Endothelial cell of umbilical vein (primary cell): Measurements from ENCODE around the gene DUSP16. TPM values are rescaled to one million over a fixed set of nuclear protein-coding genes. Genes with fewer than 3 reads are reported as not detected.

Experiments used
- BruUV-seq: library from RNA; stranded (reverse); fragments of 400-500 nt; replicated peaks from 2 replicates; lab custom pipeline; 2021; lab: Mats Ljungman, UMichigan
- CTCF ChIA-PET: fragments of 300-600, 350-600 bp; sonication (Branson Sonifier 250); formaldehyde crosslinking; loops from one replicate; lab custom pipeline; 2021; ENCODE audit warnings: antibody characterized with exemption, inconsistent platforms; lab: Charles Lee
- POLR2A ChIA-PET: fragments of 300-600, 350-600 bp; sonication (Branson Sonifier 250); formaldehyde crosslinking; loops from one replicate; lab custom pipeline; 2021; ENCODE audit warnings: antibody characterized with exemption, inconsistent platforms; lab: Charles Lee
- DNase-seq: peaks from one replicate; pipeline ENCODE4 v3.0.0-alpha.2; 2011; ENCODE audit warnings: low read depth, low spot score
- FAIRE-seq: peaks from 2 replicates; lab custom pipeline; 2011; peaks lifted over from hg19 to GRCh38; lab: Jason Lieb, UNC
- H2AFZ ChIP-seq: 2 replicates; pipeline ENCODE4 v1.6.0; 2012; ENCODE audit warnings: low read depth, low read length, control low read depth, inconsistent platforms
- H3K27ac ChIP-seq: 2 replicates; pipeline ENCODE4 v1.5.1; 2011; ENCODE audit warnings: low read depth, mild to moderate bottlenecking, control low read depth, low read length, moderate library complexity; ENCODE audit not compliant: insufficient read depth
- H3K27me3 ChIP-seq, 2 experiments: 2 replicates each; pipeline versions ENCODE4 v1.6.0 to v1.6.1; 2011; ENCODE audit warnings: low read length in 2 of 2, mixed read lengths in 1 of 2; ENCODE audit not compliant: control insufficient read depth in 2 of 2, insufficient read depth in 2 of 2
- H3K36me3 ChIP-seq, 2 experiments: 2 replicates in 1 of 2; 3 replicates in 1 of 2; pipeline ENCODE4 v1.5.1; 2011; ENCODE audit warnings: low read length in 2 of 2, mild to moderate bottlenecking in 1 of 2, moderate library complexity in 1 of 2; ENCODE audit not compliant: control insufficient read depth in 2 of 2, insufficient read depth in 2 of 2; ENCODE audit errors: extremely low read depth in 1 of 2
- H3K4me1 ChIP-seq: 3 replicates; pipeline ENCODE4 v1.5.1; 2011; ENCODE audit warnings: mild to moderate bottlenecking, low read length; ENCODE audit not compliant: control insufficient read depth, insufficient read depth; ENCODE audit errors: extremely low read depth
- H3K4me2 ChIP-seq: 2 replicates; pipeline ENCODE4 v1.6.1; 2011; ENCODE audit warnings: low read length, control low read depth, mixed read lengths; ENCODE audit not compliant: insufficient read depth
- H3K4me3 ChIP-seq, 3 experiments: fragments of 200-600 bp in 1 of 3; sonication (generic), shearing (Covaris generic) in 1 of 3; replicated peaks in 1 of 3; 2 replicates each; pipeline ENCODE4 v1.5.1; 2011 to 2016; ENCODE audit warnings: control low read depth in 3 of 3, low read length in 3 of 3, mild to moderate bottlenecking in 2 of 3, inconsistent platforms in 1 of 3, low read depth in 1 of 3, moderate library complexity in 1 of 3; ENCODE audit not compliant: insufficient read depth in 1 of 3
- H3K79me2 ChIP-seq: 2 replicates; pipeline ENCODE4 v1.6.0; 2012; ENCODE audit warnings: low read length, inconsistent platforms; ENCODE audit not compliant: control insufficient read depth, insufficient read depth
- H3K9ac ChIP-seq: replicated peaks from 2 replicates; pipeline ENCODE3; 2011; ENCODE audit warnings: low read length, control low read depth; ENCODE audit not compliant: insufficient read depth; ENCODE audit errors: extremely low read depth
- H3K9me1 ChIP-seq: replicated peaks from 3 replicates; pipeline ENCODE4 v1.6.0; 2011; ENCODE audit warnings: mild to moderate bottlenecking, low read length; ENCODE audit not compliant: control insufficient read depth, insufficient read depth; ENCODE audit errors: extremely low read depth
- H3K9me3 ChIP-seq: replicated peaks from 2 replicates; pipeline ENCODE4 v1.5.1; 2012; ENCODE audit warnings: low read length, inconsistent platforms; ENCODE audit not compliant: control insufficient read depth, insufficient read depth
- H4K20me1 ChIP-seq: replicated peaks from 2 replicates; pipeline ENCODE3; 2011; ENCODE audit warnings: mild to moderate bottlenecking, low read length; ENCODE audit not compliant: control insufficient read depth, insufficient read depth; ENCODE audit errors: extremely low read depth
- CTCF ChIP-seq, 2 donors: IDR thresholded peaks; 1 replicate in 1 of 2; 2 replicates in 1 of 2; pipeline ENCODE4 v1.5.1; 2011; ENCODE audit warnings: low read length in 2 of 2, mild to moderate bottlenecking in 2 of 2, moderate library complexity in 2 of 2, control low read depth in 1 of 2, inconsistent platforms in 1 of 2, low read depth in 1 of 2; ENCODE audit not compliant: insufficient read depth in 1 of 2; ENCODE audit errors: extremely low read depth in 1 of 2
- EZH2 ChIP-seq: IDR thresholded peaks from 2 replicates; pipeline ENCODE4 v1.6.1; 2012; ENCODE audit warnings: borderline replicate concordance, low read depth, mild to moderate bottlenecking, moderate library complexity, low read length, inconsistent platforms; ENCODE audit not compliant: severe bottlenecking
- FOS ChIP-seq: IDR thresholded peaks from 2 replicates; pipeline ENCODE4 v1.6.1; 2011; ENCODE audit warnings: mild to moderate bottlenecking, low read length, moderate library complexity, borderline replicate concordance; ENCODE audit not compliant: insufficient read depth
- GATA2 ChIP-seq: IDR thresholded peaks from 2 replicates; pipeline ENCODE4 v1.7.0; 2011; ENCODE audit warnings: low read depth, mild to moderate bottlenecking, moderate library complexity, mixed read lengths, low read length; ENCODE audit not compliant: insufficient read length, insufficient read depth
- JUN ChIP-seq: IDR thresholded peaks from 2 replicates; pipeline ENCODE4 v1.6.1; 2011; ENCODE audit warnings: borderline replicate concordance, low read depth; ENCODE audit not compliant: insufficient read length, insufficient read depth
- MAX ChIP-seq: IDR thresholded peaks from 2 replicates; pipeline ENCODE4 v1.6.1; 2011; ENCODE audit not compliant: insufficient read depth, insufficient read length
- MYC ChIP-seq: IDR thresholded peaks from one replicate; pipeline ENCODE4 v1.6.1; 2011; ENCODE audit warnings: mild to moderate bottlenecking, low read depth, low read length
- POLR2A ChIP-seq: IDR thresholded peaks from 2 replicates; pipeline ENCODE4 v1.6.1; 2012; ENCODE audit warnings: low read depth, mild to moderate bottlenecking, control low read depth, low read length
- POLR2AphosphoS5 ChIP-seq: IDR thresholded peaks from 2 replicates; pipeline ENCODE4 v1.6.1; 2012; ENCODE audit warnings: low read depth, mild to moderate bottlenecking, control low read depth, low read length, moderate library complexity; ENCODE audit not compliant: insufficient read depth
- dilution Hi-C: fragments of 300-500 bp; cut with MboI; formaldehyde crosslinking; loops from one replicate; pipeline ENCODE4 v1.15.0; 2019; ENCODE audit warnings: low sequenced_read_pairs; ENCODE audit not compliant: extremely low pct_ligation_motif_present
- intact Hi-C: fragments of 100-400 bp; cut with micrococcal nuclease; formaldehyde crosslinking; loops from one replicate; pipeline ENCODE4 v1.10.0; 2022
- polyA plus RNA-seq, 4 experiments: library from polyadenylated mRNA; depleted of rRNA in 3 of 4; stranded (reverse) in 3 of 4; unstranded in 1 of 4; fragments of >200 nt; gene quantifications; 2 replicates each; pipeline versions ENCODE4 v1.2.1 to v1.2.3, GENCODE V29; 2011 to 2012; ENCODE audit warnings: missing spikeins in 1 of 4
- total RNA-seq: library from RNA; stranded (reverse); gene quantifications from 2 replicates; pipeline ENCODE4 v1.2.3, GENCODE V29; 2021

DUSP16 gene
- total and polyA plus RNA-seq, 2 donors (not counting 3 experiments of a cell fraction or from before 2014, with no cell fraction given) = 7.4 to 19.5 TPM

- no peak for DNase-seq
- intact Hi-C loops (no loop called here), dilution Hi-C loops (no loop called here)
- no peak overlapping the region for H3K4me2 ChIP-seq
- no peak for FAIRE-seq
- TF ChIP-seq MAX (no peak), GATA2 (no peak), POLR2A (no peak), POLR2AphosphoS5 (no peak), EZH2 (no peak), JUN (no peak), MYC (no peak), FOS (no peak), CTCF (IDR thresholded peaks at IDR 0.05; ENCODE audit: extremely low read depth in 1 of 2, insufficient read depth in 1 of 2, low read depth in 1 of 2, low read length in 2 of 2) (no peak)
- peaks cover 7% of the 10 kb centered on the region for H3K9me1 ChIP-seq
- H3K9ac ChIP-seq = no peak overlapping the region
- ChIA-PET POLR2A (no interaction called here), CTCF (interaction anchor here (0.6 to 1.2 kb wide), 3 partner anchors 21 to 169 kb away, joined by 3 to 4 read pairs (median 4); no protein-coding TSS in a partner anchor)
- H3K9me3 ChIP-seq = no peaks in the 10 kb centered on the region
- H3K36me3 ChIP-seq = no peaks in the 10 kb centered on the region
- no peak overlapping the region for H2AFZ ChIP-seq
- no peaks in the 10 kb centered on the region for H3K27me3 ChIP-seq
- H4K20me1 ChIP-seq = no peaks in the 10 kb centered on the region
- H3K4me1 ChIP-seq = no peaks in the 10 kb centered on the region
- no peak overlapping the region for H3K27ac ChIP-seq
- no peak overlapping the region for H3K4me3 ChIP-seq
- BruUV-seq = no TSS peak
- H3K79me2 ChIP-seq = peaks cover 2% of the 10 kb centered on the region
These were observed 18.7 kb downstream of the DUSP16 start for GRCh38 chr12:12543959-12544358.
